Uterus (tissue), 4 donors: ENCODE results near the gene CARD10. TPM values are rescaled to one million over a fixed set of nuclear protein-coding genes. Genes with fewer than 3 reads are reported as not detected.
A peak's percentile ranks its signal among the peaks of the same experiment; 100 is the strongest.

Source experiments
- DNase-seq, 2 donors: peaks; one replicate each; pipeline ENCODE4 v3.0.0-alpha.2; 2019 to 2020
- H3K27ac ChIP-seq, 2 donors: fragments of 200-600 bp; sonication (generic); 1 replicate in 1 of 2; 2 replicates in 1 of 2; pipeline ENCODE4 v1.5.1; 2016 to 2018
- H3K27me3 ChIP-seq, 2 donors: fragments of 200-600 bp; sonication (generic); one replicate each; pipeline ENCODE4 v1.5.1; 2018 to 2019; ENCODE audit warnings: control low read depth in 1 of 2
- H3K36me3 ChIP-seq, 2 donors: fragments of 200-600 bp; sonication (generic); one replicate each; pipeline ENCODE4 v1.5.1; 2019; ENCODE audit warnings: control low read depth in 1 of 2
- H3K4me1 ChIP-seq, 2 donors: fragments of 200-600 bp; sonication (generic); one replicate each; pipeline ENCODE4 v1.5.1; 2018 to 2019; ENCODE audit warnings: control low read depth in 1 of 2
- H3K4me3 ChIP-seq, 2 donors: fragments of 200-600 bp; sonication (generic); 1 replicate in 1 of 2; 2 replicates in 1 of 2; pipeline ENCODE4 v1.5.1; 2018 to 2019; ENCODE audit warnings: mild to moderate bottlenecking in 1 of 2
- H3K9me3 ChIP-seq, 2 donors: fragments of 200-600 bp; sonication (generic); one replicate each; pipeline ENCODE4 v1.5.1; 2019; ENCODE audit warnings: control low read depth in 1 of 2
- POLR2A ChIP-seq, 2 donors: fragments of 450-650 bp; IDR thresholded peaks; one replicate each; pipeline ENCODE4 v1.6.1; 2016; ENCODE audit warnings: antibody characterized with exemption in 2 of 2, mild to moderate bottlenecking in 1 of 2, moderate library complexity in 1 of 2
- intact Hi-C: fragments of 100-400 bp; cut with DNase I; formaldehyde crosslinking; loops from one replicate; pipeline ENCODE4 v1.15.1; 2023; ENCODE audit warnings: low total_unique reads
- total RNA-seq, 4 donors: library from RNA; depleted of rRNA in 3 of 4; stranded (reverse); fragments of >200 nt in 3 of 4; gene quantifications; one replicate each; pipeline versions ENCODE4 v1.1.0 to v1.2.4, GENCODE V29; 2014 to 2023
- TF ChIP-seq, protein P1 (sequence below), 4 experiments: fragments of 200-600 bp in 2 of 4; fragments of 450-650 bp in 2 of 4; sonication (generic) in 2 of 4; IDR thresholded peaks; one replicate each; pipeline ENCODE4 v1.5.1; 2016 to 2019; ENCODE audit warnings: antibody characterized with exemption in 4 of 4, mild to moderate bottlenecking in 2 of 4, moderate library complexity in 1 of 4
- donor health status: DM: yes; HTN: yes; CAD: no.

Gene CARD10
- total RNA-seq, 4 donors from 2014 or later: 4.6 to 23.4 (median 10.2) TPM

DNA sequence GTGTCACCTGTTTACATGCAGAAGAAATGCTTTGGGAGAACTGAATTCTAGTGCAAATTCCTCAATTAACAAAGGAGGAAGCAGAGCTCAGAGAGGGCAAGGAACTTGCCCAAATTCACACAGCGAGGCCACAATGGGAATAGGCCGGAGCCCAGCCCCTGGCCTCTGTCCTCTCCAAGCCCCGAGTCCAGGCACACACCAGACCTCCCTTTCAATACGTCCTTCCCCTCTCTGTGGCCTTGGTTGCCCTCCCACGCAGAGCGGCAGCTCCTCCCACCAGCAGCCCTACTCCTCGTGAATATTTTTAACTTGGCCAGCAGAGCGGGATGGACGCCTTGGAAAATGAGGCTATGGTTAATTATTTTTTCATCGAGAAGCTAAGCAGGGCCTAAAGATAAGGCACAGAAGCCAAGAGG lies 1.6 kb upstream of the CARD10 start:
- no peak for TF ChIP-seq POLR2A (IDR thresholded peaks at IDR 0.05)
- Histone ChIP-seq H3K36me3 (no peaks in the 10 kb centered on the region), H3K27ac (no peak overlapping the region), H3K27me3 (peaks cover 0 to 3% of the 10 kb centered on the region in 2 donors), H3K9me3 (no peaks in the 10 kb centered on the region), H3K4me3 (no peak overlapping the region), H3K4me1 (peaks cover 0 to 23% of the 10 kb centered on the region in 2 donors)
- intact Hi-C loops: no loop called here
- DNase-seq: no peak

DNA sequence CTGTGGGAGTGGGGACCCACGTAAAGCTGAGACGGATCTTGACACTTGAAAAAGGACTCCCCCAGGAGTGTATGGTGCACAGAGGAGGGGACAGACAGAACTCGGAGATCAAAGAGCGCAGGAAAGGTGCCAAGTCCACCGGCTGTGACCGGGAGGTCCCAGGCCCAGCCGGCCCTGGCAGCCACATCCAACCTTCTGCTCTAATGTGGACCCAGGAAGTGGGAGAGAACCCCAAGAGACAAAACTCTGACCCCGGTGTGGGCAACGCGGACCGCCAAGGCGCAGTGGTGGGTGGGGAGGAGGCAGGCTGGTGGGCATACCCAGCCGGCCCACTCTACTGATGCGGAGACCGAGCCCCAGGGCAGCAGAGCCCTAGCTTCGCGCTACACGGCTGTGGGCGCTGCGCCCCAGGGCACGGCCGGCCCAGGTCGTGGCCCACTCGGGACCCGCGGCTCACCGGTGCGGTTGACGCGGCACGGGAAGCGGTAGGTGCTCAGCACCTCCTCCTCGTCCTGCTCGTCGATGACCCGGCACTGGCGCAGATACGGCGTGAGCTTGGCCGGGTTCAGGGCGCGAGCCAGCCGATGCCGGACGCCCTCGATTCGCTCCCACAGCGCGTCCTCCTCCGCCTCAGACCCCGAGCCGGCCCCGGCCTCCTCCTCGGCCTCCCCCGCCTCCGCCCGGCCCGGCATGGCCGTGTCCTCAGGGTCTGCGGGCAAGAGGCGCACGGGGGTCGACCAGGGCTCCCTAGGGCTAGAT lies 527 bp downstream of the CARD10 start:
- no peaks in the 10 kb centered on the region for H3K9me3 ChIP-seq
- intact Hi-C loops: no loop called here
- H3K27ac ChIP-seq: peak overlapping the region; percentile 34 to 53
- DNase-seq: no peak
- TF ChIP-seq POLR2A (IDR thresholded peaks at IDR 0.05): no peak
- TF ChIP-seq, protein P1, sequence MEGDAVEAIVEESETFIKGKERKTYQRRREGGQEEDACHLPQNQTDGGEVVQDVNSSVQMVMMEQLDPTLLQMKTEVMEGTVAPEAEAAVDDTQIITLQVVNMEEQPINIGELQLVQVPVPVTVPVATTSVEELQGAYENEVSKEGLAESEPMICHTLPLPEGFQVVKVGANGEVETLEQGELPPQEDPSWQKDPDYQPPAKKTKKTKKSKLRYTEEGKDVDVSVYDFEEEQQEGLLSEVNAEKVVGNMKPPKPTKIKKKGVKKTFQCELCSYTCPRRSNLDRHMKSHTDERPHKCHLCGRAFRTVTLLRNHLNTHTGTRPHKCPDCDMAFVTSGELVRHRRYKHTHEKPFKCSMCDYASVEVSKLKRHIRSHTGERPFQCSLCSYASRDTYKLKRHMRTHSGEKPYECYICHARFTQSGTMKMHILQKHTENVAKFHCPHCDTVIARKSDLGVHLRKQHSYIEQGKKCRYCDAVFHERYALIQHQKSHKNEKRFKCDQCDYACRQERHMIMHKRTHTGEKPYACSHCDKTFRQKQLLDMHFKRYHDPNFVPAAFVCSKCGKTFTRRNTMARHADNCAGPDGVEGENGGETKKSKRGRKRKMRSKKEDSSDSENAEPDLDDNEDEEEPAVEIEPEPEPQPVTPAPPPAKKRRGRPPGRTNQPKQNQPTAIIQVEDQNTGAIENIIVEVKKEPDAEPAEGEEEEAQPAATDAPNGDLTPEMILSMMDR (IDR thresholded peaks at IDR 0.05): no peak
- H3K36me3 ChIP-seq: no peaks in the 10 kb centered on the region
- peak overlapping the region; percentile 31 to 43 for H3K4me3 ChIP-seq
- H3K4me1 ChIP-seq: peaks cover 0 to 18% of the 10 kb centered on the region in 2 donors
- H3K27me3 ChIP-seq: peaks cover 0 to 3% of the 10 kb centered on the region in 2 donors

DNA sequence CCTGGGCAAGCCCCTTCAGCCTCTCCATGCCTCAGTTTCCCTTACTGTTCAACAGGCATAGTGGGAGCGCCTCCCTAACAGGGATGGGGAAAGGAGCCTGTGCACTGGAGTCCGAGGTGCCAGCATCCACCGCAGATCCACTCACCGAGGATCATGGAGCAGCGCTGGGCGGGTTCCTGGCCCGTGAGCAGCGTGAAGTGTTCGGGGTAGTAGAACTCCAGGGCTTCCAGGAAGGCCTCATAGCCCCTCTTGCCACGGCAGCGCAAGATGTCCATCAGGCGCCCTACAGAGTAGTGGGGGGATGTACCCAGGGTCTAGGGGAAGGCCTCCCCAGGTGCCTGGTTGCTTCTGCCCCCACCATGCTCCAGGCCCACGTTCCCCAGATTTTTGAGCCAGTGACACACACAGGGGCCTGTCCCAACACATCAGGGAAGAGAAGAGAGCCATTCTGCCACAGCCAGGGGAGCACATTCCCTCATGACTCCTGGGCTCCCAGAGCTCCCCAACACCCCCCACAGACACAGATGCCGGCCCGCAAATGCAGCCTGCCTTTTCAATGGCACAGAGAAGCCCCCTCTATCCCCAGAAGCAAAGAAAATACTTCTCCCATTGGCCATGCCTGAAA lies 1.3 kb downstream of the CARD10 start:
- intact Hi-C loops: no loop called here
- peak overlapping the region in 1 of 2 donors; percentile 43 for H3K4me3 ChIP-seq

DNA sequence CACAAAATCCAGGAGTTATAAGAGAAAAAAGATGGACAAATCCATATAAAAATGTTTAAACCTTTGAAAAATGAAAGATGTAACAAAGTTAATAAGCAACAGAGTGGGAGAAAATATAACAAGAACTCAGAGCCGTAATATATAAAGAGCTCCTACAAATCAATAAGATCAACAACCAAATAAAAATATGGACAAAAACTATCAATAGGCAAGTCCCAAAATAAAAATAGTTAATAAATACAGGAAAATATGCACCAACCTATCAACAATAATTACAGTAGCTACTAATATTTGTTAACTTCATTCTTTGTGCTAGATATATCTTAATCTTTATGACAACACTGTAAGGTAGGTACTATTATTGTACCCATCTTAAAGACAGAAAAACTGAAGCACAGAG lies 2.8 kb downstream of the CARD10 start:
- DNase-seq: no peak
- Histone ChIP-seq H3K27ac (no peak overlapping the region), H3K4me3 (no peak overlapping the region), H3K36me3 (no peaks in the 10 kb centered on the region), H3K27me3 (peaks cover 0 to 3% of the 10 kb centered on the region in 2 donors), H3K9me3 (no peaks in the 10 kb centered on the region), H3K4me1 (peaks cover 0 to 25% of the 10 kb centered on the region in 2 donors)
- intact Hi-C loops: no loop called here
- TF ChIP-seq, protein P1 (IDR thresholded peaks at IDR 0.05): no peak

More for the DNA sequence above, 1.3 kb downstream of the CARD10 start:
- Histone ChIP-seq H3K27me3 (peaks cover 0 to 3% of the 10 kb centered on the region in 2 donors), H3K27ac (peak overlapping the region in 1 of 2 donors; percentile 26), H3K9me3 (no peaks in the 10 kb centered on the region), H3K4me1 (peaks cover 0 to 18% of the 10 kb centered on the region in 2 donors), H3K36me3 (no peaks in the 10 kb centered on the region)
- TF ChIP-seq POLR2A (IDR thresholded peaks at IDR 0.05): no peak
- TF ChIP-seq, protein P1 (IDR thresholded peaks at IDR 0.05): no peak
- DNase-seq: no peak

GRCh38 chr22:37515901-37516300 lies 3.3 kb downstream of the CARD10 start:
- Histone ChIP-seq H3K9me3 (no peaks in the 10 kb centered on the region), H3K4me3 (no peak overlapping the region), H3K36me3 (no peaks in the 10 kb centered on the region), H3K4me1 (peaks cover 0 to 21% of the 10 kb centered on the region in 2 donors), H3K27me3 (peaks cover 0 to 3% of the 10 kb centered on the region in 2 donors), H3K27ac (no peak overlapping the region)
- intact Hi-C loops: no loop called here
- TF ChIP-seq, protein P1 (IDR thresholded peaks at IDR 0.05): no peak
- no peak for TF ChIP-seq POLR2A (IDR thresholded peaks at IDR 0.05)
- no peak for DNase-seq
